ENCODE data around the gene CHRNA9. TPM values are rescaled to one million over a fixed set of nuclear protein-coding genes. Genes with fewer than 3 reads are reported as not detected.
"Not testable (repeated sequence)": the region's sequence is repeated elsewhere in the genome, so short reads cannot be mapped to it uniquely, and the experiment has no call there.

Gene CHRNA9, protein sequence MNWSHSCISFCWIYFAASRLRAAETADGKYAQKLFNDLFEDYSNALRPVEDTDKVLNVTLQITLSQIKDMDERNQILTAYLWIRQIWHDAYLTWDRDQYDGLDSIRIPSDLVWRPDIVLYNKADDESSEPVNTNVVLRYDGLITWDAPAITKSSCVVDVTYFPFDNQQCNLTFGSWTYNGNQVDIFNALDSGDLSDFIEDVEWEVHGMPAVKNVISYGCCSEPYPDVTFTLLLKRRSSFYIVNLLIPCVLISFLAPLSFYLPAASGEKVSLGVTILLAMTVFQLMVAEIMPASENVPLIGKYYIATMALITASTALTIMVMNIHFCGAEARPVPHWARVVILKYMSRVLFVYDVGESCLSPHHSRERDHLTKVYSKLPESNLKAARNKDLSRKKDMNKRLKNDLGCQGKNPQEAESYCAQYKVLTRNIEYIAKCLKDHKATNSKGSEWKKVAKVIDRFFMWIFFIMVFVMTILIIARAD
- not detected for total RNA-seq
- 0.04 TPM for polyA plus RNA-seq

- H3K27ac ChIP-seq (ENCODE audit: low read depth): no peak within 1 kb of the TSS
- no peaks in the 10 kb centered on the region for H3K4me1 ChIP-seq (ENCODE audit: insufficient read depth)
- no peaks in the 10 kb centered on the region for H3K36me3 ChIP-seq (ENCODE audit: insufficient read depth)
- WGBS: 59% methylated on average over 12 of the region's 12 CpGs
- no peak within 1 kb of the TSS for H3K4me3 ChIP-seq (ENCODE audit: low read depth, low read length)
- DNase-seq (ENCODE audit: extremely low spot score): no peak
Observed at GRCh38 chr4:40334591-40335524, at the start of gene CHRNA9. Gene CHRNA9 (plus strand): TSS chr4:40335333. CDS start chr4:40335468, 135 bp downstream.

DNA sequence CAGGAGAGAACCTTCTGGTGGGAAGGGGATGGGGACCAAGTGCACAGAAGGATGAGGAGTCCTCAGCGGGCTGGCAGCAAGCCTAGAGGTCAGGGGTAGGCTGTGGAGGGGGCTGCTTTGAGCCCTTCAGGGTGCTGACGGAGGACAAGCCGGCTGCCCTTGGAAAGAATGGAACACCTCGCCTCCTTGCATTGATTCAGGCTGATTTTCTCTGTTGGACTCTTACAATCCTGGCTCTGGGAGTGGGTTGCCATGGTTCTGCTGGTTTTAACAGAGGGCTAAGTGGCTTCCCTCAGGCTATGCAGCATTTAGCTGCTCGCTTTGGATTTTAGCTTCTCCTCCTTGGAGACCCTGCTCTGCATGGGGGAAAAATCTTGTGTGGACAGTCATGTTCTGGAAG lies 49.4 kb upstream of the CHRNA9 start:
- Histone ChIP-seq H3K27ac (ENCODE audit: low read depth) (no peak overlapping the region), H3K4me3 (ENCODE audit: low read depth, low read length) (no peak overlapping the region), H3K36me3 (ENCODE audit: insufficient read depth) (no peaks in the 10 kb centered on the region), H3K4me1 (ENCODE audit: insufficient read depth) (no peaks in the 10 kb centered on the region)
- DNase-seq (ENCODE audit: extremely low spot score): no peak
- WGBS: 87% methylated on average over 5 of the region's 5 CpGs

DNA sequence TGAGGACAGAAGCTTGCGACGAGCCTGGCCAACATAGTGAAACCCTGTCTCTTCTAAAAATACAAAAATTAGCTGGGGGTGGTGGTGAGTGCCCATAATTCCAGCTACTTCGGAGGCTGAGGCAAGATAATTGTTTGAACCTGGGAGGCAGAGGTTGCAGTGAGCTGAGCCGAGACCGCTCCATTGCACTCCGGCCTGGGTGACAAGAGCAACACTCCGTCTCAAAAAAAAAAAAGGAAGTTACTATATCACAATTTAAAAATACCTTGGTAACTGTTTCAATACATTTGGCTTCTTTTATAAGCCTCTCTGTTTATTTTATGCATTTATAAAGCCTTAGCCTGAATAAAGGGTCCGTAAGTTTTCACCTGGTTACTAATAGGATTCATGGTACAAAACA lies 46.6 kb upstream of the CHRNA9 start:
- WGBS: 80% methylated on average over 8 of the region's 8 CpGs
- DNase-seq (ENCODE audit: extremely low spot score): no peak
- Histone ChIP-seq H3K36me3 (ENCODE audit: insufficient read depth) (no peaks in the 10 kb centered on the region), H3K27ac (ENCODE audit: low read depth) (no peak overlapping the region), H3K4me3 (ENCODE audit: low read depth, low read length) (no peak overlapping the region), H3K4me1 (ENCODE audit: insufficient read depth) (no peaks in the 10 kb centered on the region)

DNA sequence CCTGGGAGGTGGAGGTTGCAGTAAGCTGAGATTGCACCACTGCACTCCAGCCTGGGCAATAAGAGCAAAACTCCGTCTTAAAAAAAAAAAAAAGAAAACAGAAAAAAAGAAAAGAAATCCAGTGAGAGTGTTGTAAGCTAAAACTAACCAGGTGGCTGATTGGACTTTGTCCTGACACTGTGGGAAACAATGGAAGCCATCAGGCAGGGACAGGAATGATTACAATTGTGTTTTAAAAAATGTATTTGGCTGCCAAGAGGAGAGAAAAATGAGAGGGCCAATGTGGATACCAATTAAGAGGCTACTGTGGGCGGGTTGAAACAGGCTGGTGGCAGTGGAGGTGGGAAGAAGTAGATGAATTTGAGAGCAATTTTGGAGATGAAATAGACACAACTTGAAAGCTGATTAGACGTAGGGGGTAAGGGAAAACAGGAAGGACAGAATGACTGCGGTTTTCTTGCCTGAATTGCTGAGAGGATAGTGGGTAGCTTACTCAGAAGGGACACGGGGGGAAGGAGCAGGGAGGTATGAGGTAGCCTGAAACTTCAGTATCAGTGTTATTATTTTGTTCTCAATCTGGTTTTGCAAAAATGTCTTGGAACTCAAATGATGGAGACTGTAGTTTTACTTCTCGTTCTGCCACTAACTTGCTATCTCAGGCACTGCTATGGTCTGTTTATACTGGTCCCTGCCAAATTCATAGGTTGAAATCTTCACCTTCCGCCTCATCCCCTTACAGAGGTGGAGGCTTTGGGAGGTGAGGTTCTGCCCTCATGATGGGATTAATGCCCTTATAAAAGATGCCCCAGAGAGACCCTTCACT lies 45.6 kb upstream of the CHRNA9 start:
- DNase-seq (ENCODE audit: extremely low spot score): no peak
- H3K4me1 ChIP-seq (ENCODE audit: insufficient read depth): no peaks in the 10 kb centered on the region
- no peaks in the 10 kb centered on the region for H3K36me3 ChIP-seq (ENCODE audit: insufficient read depth)
- no peak overlapping the region for H3K4me3 ChIP-seq (ENCODE audit: low read depth, low read length)
- no peak overlapping the region for H3K27ac ChIP-seq (ENCODE audit: low read depth)
- WGBS: 58% methylated on average over 7 of the region's 7 CpGs

DNA sequence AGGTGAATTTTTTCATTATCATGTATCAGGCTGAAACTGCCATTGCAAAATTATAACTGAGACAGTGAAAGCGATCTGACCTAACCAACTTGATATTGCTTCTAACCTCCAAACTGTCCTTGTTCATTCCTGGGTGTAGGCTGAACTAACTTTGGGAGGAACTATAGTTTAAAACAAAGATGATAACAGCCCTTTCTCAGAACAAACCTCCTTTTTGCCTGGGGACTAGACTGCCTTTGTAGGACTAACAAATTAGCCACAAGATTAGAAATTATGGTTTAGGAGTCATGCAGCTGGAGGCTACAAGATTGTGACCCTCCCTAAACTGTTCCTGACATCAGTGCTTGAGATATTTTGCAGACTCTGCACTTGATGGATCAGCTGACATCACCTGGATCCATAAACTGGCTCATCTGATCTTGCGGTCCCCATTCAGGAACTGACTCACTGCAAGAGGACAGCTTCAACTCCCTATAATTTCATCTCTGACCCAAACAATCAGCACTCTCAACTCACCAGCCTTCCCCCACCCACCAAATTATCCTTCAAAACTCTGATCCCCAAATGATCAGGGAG lies 44.4 kb upstream of the CHRNA9 start:
- not testable (repeated sequence) for DNase-seq (ENCODE audit: extremely low spot score); H3K27ac ChIP-seq (ENCODE audit: low read depth); H3K4me1 ChIP-seq (ENCODE audit: insufficient read depth); H3K4me3 ChIP-seq (ENCODE audit: low read depth, low read length); H3K36me3 ChIP-seq (ENCODE audit: insufficient read depth)
- 73% methylated on average over 2 of the region's 2 CpGs for WGBS

- WGBS: 80% methylated on average over 2 of the region's 2 CpGs
- Histone ChIP-seq H3K4me3 (ENCODE audit: low read depth, low read length) (no peak overlapping the region), H3K4me1 (ENCODE audit: insufficient read depth) (no peaks in the 10 kb centered on the region), H3K36me3 (ENCODE audit: insufficient read depth) (no peaks in the 10 kb centered on the region), H3K27ac (ENCODE audit: low read depth) (no peak overlapping the region)
- no peak for DNase-seq (ENCODE audit: extremely low spot score)
Observed at GRCh38 chr4:40292313-40292759, 42.8 kb upstream of the CHRNA9 start.

DNA sequence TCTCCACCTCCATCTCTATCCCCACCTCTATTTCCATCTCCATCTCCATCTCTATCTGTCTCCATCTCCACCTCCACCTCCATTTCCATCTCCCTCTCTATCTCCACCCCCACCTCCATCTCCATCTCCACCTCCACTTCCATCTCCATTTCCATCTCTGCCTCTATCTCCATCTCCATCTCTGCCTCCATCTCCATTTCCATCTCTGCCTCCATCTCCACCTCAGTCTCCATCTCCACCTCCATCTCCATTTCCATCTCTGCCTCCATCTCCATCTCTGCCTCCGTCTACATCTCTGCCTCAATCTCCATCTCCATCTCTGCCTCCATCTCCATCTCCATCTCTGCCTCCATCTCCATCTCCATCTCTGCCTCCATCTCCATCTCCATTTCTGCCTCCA lies 40.8 kb upstream of the CHRNA9 start:
- DNase-seq (ENCODE audit: extremely low spot score): no peak
- 98% methylated on average over 1 of the region's 1 CpG for WGBS
- Histone ChIP-seq H3K4me3 (ENCODE audit: low read depth, low read length) (no peak overlapping the region), H3K27ac (ENCODE audit: low read depth) (no peak overlapping the region), H3K4me1 (ENCODE audit: insufficient read depth) (no peaks in the 10 kb centered on the region), H3K36me3 (ENCODE audit: insufficient read depth) (no peaks in the 10 kb centered on the region)

DNA sequence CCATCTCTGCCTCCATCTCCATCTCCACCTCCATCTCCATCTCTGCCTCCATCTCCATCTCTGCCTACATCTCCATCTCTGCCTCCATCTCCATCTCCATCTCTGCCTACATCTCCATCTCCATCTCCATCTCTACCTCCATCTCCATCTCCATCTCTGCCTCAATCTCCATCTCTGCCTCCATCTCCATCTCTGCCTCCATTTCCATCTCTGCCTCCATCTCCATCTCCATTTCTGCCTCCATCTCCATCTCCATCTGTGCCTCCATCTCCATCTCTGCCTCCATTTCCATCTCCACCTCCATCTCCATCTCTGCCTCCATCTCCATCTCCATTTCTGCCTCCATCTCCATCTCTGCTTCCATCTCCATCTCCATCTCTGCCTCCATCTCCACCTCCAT lies 40.1 kb upstream of the CHRNA9 start:
- DNase-seq (ENCODE audit: extremely low spot score); H3K4me1 ChIP-seq (ENCODE audit: insufficient read depth); H3K27ac ChIP-seq (ENCODE audit: low read depth); H3K4me3 ChIP-seq (ENCODE audit: low read depth, low read length); H3K36me3 ChIP-seq (ENCODE audit: insufficient read depth): not testable (repeated sequence)

DNA sequence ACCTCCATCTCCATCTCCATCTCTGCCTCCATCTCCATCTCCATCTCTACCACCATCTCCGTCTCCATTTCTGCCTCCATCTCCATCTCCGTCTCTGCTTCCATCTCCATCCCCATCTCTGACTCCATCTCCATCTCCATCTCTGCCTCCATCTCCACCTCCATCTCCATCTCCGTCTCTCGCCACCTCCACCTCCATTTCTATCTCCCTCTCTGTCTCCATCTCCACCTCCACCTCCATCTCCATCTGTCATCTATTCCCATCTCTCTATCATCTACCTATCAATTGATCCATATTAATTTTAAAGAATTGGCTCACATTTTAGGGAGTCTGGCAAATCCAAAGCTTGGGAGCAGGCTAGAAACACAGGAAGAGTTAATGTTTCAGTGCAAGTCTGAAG lies 39.6 kb upstream of the CHRNA9 start:
- DNase-seq (ENCODE audit: extremely low spot score): no peak
- Histone ChIP-seq H3K4me1 (ENCODE audit: insufficient read depth) (no peaks in the 10 kb centered on the region), H3K36me3 (ENCODE audit: insufficient read depth) (no peaks in the 10 kb centered on the region), H3K4me3 (ENCODE audit: low read depth, low read length) (no peak overlapping the region), H3K27ac (ENCODE audit: low read depth) (no peak overlapping the region)
- 97% methylated on average over 4 of the region's 4 CpGs for WGBS

DNA sequence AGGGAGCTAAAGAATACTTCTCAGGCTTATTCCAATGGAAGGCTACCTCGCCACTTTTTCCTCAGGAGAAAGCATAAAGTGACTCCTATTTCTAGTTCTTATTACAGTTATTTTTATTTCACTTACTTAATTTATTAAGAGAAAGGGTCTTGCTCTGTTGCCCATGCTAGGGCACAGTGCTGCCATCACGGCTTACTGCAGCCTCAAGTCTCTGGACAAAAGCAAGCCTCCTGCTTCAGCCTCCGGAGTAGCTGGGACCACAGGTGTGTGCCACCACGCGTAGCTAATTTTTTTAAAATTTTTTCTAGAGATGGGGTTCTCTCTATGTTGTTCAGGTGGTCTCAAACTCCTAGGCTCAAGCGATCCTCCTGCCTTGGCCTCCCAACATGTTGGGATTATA lies 36.0 kb upstream of the CHRNA9 start:
- H3K4me1 ChIP-seq (ENCODE audit: insufficient read depth): no peaks in the 10 kb centered on the region
- no peak for DNase-seq (ENCODE audit: extremely low spot score)
- WGBS: 92% methylated on average over 6 of the region's 6 CpGs
- no peak overlapping the region for H3K27ac ChIP-seq (ENCODE audit: low read depth)
- H3K4me3 ChIP-seq (ENCODE audit: low read depth, low read length): no peak overlapping the region
- H3K36me3 ChIP-seq (ENCODE audit: insufficient read depth): no peaks in the 10 kb centered on the region

- H3K4me3 ChIP-seq (ENCODE audit: low read depth, low read length): no peak overlapping the region
- WGBS: 61% methylated on average over 3 of the region's 3 CpGs
- no peaks in the 10 kb centered on the region for H3K4me1 ChIP-seq (ENCODE audit: insufficient read depth)
- no peak for DNase-seq (ENCODE audit: extremely low spot score)
- no peaks in the 10 kb centered on the region for H3K36me3 ChIP-seq (ENCODE audit: insufficient read depth)
- H3K27ac ChIP-seq (ENCODE audit: low read depth): no peak overlapping the region
Observed at GRCh38 chr4:40299811-40300292, 35.3 kb upstream of the CHRNA9 start.

- H3K4me1 ChIP-seq (ENCODE audit: insufficient read depth): no peaks in the 10 kb centered on the region
- H3K4me3 ChIP-seq (ENCODE audit: low read depth, low read length): no peak overlapping the region
- H3K36me3 ChIP-seq (ENCODE audit: insufficient read depth): no peaks in the 10 kb centered on the region
- WGBS: 90% methylated on average over 9 of the region's 9 CpGs
- no peak for DNase-seq (ENCODE audit: extremely low spot score)
- H3K27ac ChIP-seq (ENCODE audit: low read depth): no peak overlapping the region
Observed at GRCh38 chr4:40300371-40301162, 34.6 kb upstream of the CHRNA9 start.
